GM18499 (cell line): ENCODE results near the gene PLEKHO1.

ENCODE experiments used
- ATAC-seq: cut with Tn5 transposase; IDR thresholded peaks from one replicate; pipeline ENCODE4 v1.9.1; 2021; ENCODE audit warnings: moderate number of reproducible peaks; ENCODE audit not compliant: insufficient read depth, unreplicated experiment

PLEKHO1 gene

GRCh38 chr1:150148837-150149270, 862 bp upstream of the PLEKHO1 start:
- no peak for ATAC-seq

- no peak for ATAC-seq
Observed at GRCh38 chr1:150150133-150151021, 661 bp downstream of the PLEKHO1 start.

GRCh38 chr1:150151291-150152181, 1.8 kb downstream of the PLEKHO1 start:
- ATAC-seq, result no peak

- no peak for ATAC-seq
Observed at GRCh38 chr1:150152182-150152536, 2.4 kb downstream of the PLEKHO1 start.

GRCh38 chr1:150152772-150153456, 3.2 kb downstream of the PLEKHO1 start:
- no peak for ATAC-seq

- no peak for ATAC-seq
Observed at GRCh38 chr1:150154143-150154542, 4.4 kb downstream of the PLEKHO1 start.

GRCh38 chr1:150155413-150156071, 5.8 kb downstream of the PLEKHO1 start:
- no peak for ATAC-seq

GRCh38 chr1:150156868-150157603, 7.3 kb downstream of the PLEKHO1 start:
- ATAC-seq, result no peak

GRCh38 chr1:150159550-150159949, 9.8 kb downstream of the PLEKHO1 start:
- no peak for ATAC-seq

GRCh38 chr1:150160964-150161621, 11.4 kb downstream of the PLEKHO1 start:
- no peak for ATAC-seq

GRCh38 chr1:150161747-150162581, 12.2 kb downstream of the PLEKHO1 start:
- ATAC-seq, result no peak

- no peak for ATAC-seq
Observed at GRCh38 chr1:150162582-150162861, 12.8 kb downstream of the PLEKHO1 start.

GRCh38 chr1:150162862-150163706, 13.4 kb downstream of the PLEKHO1 start:
- ATAC-seq, result no peak

GRCh38 chr1:150164224-150164623, 14.5 kb downstream of the PLEKHO1 start:
- no peak for ATAC-seq

GRCh38 chr1:150164779-150165178, 15.1 kb downstream of the PLEKHO1 start:
- no peak for ATAC-seq

- ATAC-seq, result no peak
Observed at GRCh38 chr1:150165622-150166612, 16.2 kb downstream of the PLEKHO1 start.
